ENCODE results near the gene GOLGA2.

GOLGA2 gene

GRCh38 chr9:128275198-128276007, at the start of gene GOLGA2:
TSS of gene GOLGA2 (minus strand) at chr9:128276007. CDS start at chr9:128275976, 31 bp downstream.
- DNase-seq (ENCODE audit: low read depth, low spot score), result no peak

GRCh38 chr9:128324401-128324800, 48.6 kb upstream of the GOLGA2 start:
- no peak for DNase-seq (ENCODE audit: low read depth, low spot score)

- no peak for DNase-seq (ENCODE audit: low read depth, low spot score)
Measured at GRCh38 chr9:128323791-128324190, 48.0 kb upstream of the GOLGA2 start.

- no peak for DNase-seq (ENCODE audit: low read depth, low spot score)
Measured at GRCh38 chr9:128323212-128323730, 47.5 kb upstream of the GOLGA2 start.

GRCh38 chr9:128322404-128323211, 46.8 kb upstream of the GOLGA2 start, which contains the start of the genes COQ4 and TRUB2:
TSS of gene COQ4 (plus strand) at chr9:128322839. CDS start at chr9:128322859, 20 bp downstream.
TSS of gene TRUB2 (minus strand) at chr9:128322447. CDS start at chr9:128322408, 39 bp downstream.
- DNase-seq (ENCODE audit: low read depth, low spot score), result peak; percentile 93

GRCh38 chr9:128321879-128322403, 46.1 kb upstream of the GOLGA2 start:
- DNase-seq (ENCODE audit: low read depth, low spot score), result no peak

- no peak for DNase-seq (ENCODE audit: low read depth, low spot score)
Measured at GRCh38 chr9:128321343-128321742, 45.5 kb upstream of the GOLGA2 start.

- no peak for DNase-seq (ENCODE audit: low read depth, low spot score)
Measured at GRCh38 chr9:128317629-128318028, 41.8 kb upstream of the GOLGA2 start.

- no peak for DNase-seq (ENCODE audit: low read depth, low spot score)
Measured at GRCh38 chr9:128316421-128316820, 40.6 kb upstream of the GOLGA2 start.

- DNase-seq (ENCODE audit: low read depth, low spot score), result no peak
Measured at GRCh38 chr9:128314697-128315096, 38.9 kb upstream of the GOLGA2 start.

- DNase-seq (ENCODE audit: low read depth, low spot score), result no peak
Measured at GRCh38 chr9:128310461-128310860, 34.7 kb upstream of the GOLGA2 start.

- no peak for DNase-seq (ENCODE audit: low read depth, low spot score)
Measured at GRCh38 chr9:128309551-128309950, 33.7 kb upstream of the GOLGA2 start.

GRCh38 chr9:128304971-128305288, 29.1 kb upstream of the GOLGA2 start:
- DNase-seq (ENCODE audit: low read depth, low spot score), result no peak

- no peak for DNase-seq (ENCODE audit: low read depth, low spot score)
Measured at GRCh38 chr9:128304136-128304970, 28.5 kb upstream of the GOLGA2 start.

- no peak for DNase-seq (ENCODE audit: low read depth, low spot score)
Measured at GRCh38 chr9:128298535-128299482, 23.0 kb upstream of the GOLGA2 start.

GRCh38 chr9:128297221-128297773, 21.5 kb upstream of the GOLGA2 start:
- DNase-seq (ENCODE audit: low read depth, low spot score), result no peak

- no peak for DNase-seq (ENCODE audit: low read depth, low spot score)
Measured at GRCh38 chr9:128296340-128297220, 20.8 kb upstream of the GOLGA2 start.

GRCh38 chr9:128294142-128294541, 18.3 kb upstream of the GOLGA2 start:
- DNase-seq (ENCODE audit: low read depth, low spot score), result no peak

- no peak for DNase-seq (ENCODE audit: low read depth, low spot score)
Measured at GRCh38 chr9:128293091-128293490, 17.3 kb upstream of the GOLGA2 start.
